HepG2 (cell line): ENCODE results near the gene SLC43A1. TPM values are rescaled to one million over a fixed set of nuclear protein-coding genes. Genes with fewer than 3 reads are reported as not detected.
A peak's percentile ranks its signal among the peaks of the same experiment; 100 is the strongest.

Source experiments
- CBFB ChIP-seq: sonication (generic); formaldehyde crosslinking; IDR thresholded peaks from 2 replicates; pipeline ENCODE4 v1.4.0; 2020; ENCODE audit warnings: missing genetic modification reagents
- FOXP1 ChIP-seq, 2 experiments: fragments of 450-650 bp in 1 of 2; IDR thresholded peaks; 2 replicates each; pipeline ENCODE4 v1.6.1; 2017 to 2018; ENCODE audit warnings: antibody characterized with exemption in 1 of 2
- HCFC1 ChIP-seq: fragments of 150-350 bp; IDR thresholded peaks from 2 replicates; pipeline ENCODE4 v1.6.1; 2014; ENCODE audit warnings: low read depth, low read length
- ISL2 ChIP-seq: sonication (generic); formaldehyde crosslinking; IDR thresholded peaks from 2 replicates; pipeline ENCODE4 v1.5.0; 2020; ENCODE audit warnings: missing genetic modification reagents
- MBD4 ChIP-seq: IDR thresholded peaks from 2 replicates; pipeline ENCODE4 v1.6.1; 2012; ENCODE audit warnings: low read length, inconsistent platforms, borderline replicate concordance
- MED13 ChIP-seq: sonication (generic); formaldehyde crosslinking; IDR thresholded peaks from 2 replicates; pipeline ENCODE4 v1.5.0; 2020; ENCODE audit warnings: missing genetic modification reagents
- RARG ChIP-seq: sonication (generic); formaldehyde crosslinking; IDR thresholded peaks from 2 replicates; pipeline ENCODE4 v1.4.0; 2020; ENCODE audit warnings: low read depth, mild to moderate bottlenecking, missing genetic modification reagents
- SALL2 ChIP-seq: sonication (generic); formaldehyde crosslinking; IDR thresholded peaks from 2 replicates; pipeline ENCODE4 v1.8.1; 2023; ENCODE audit warnings: mild to moderate bottlenecking, missing genetic modification reagents, inconsistent platforms
- TBX3 ChIP-seq: fragments of 450-650 bp; IDR thresholded peaks from 2 replicates; pipeline ENCODE4 v1.6.1; 2017; ENCODE audit warnings: antibody characterized with exemption, mild to moderate bottlenecking, inconsistent platforms, borderline replicate concordance
- THAP11 ChIP-seq: IDR thresholded peaks from 2 replicates; pipeline ENCODE4 v1.6.1; 2016; ENCODE audit warnings: missing biosample characterization, missing genetic modification reagents
- U2AF1 ChIP-seq: fragments of 200-400 bp; formaldehyde crosslinking; optimal IDR thresholded peaks from 2 replicates; pipeline ENCODE3; 2017; ENCODE audit warnings: mild to moderate bottlenecking, low read depth, low read length
- ZBTB8A ChIP-seq: sonication (generic); formaldehyde crosslinking; IDR thresholded peaks from 2 replicates; pipeline ENCODE4 v1.4.0; 2020; ENCODE audit warnings: mild to moderate bottlenecking, low read depth, missing genetic modification reagents, borderline replicate concordance
- ZNF343 ChIP-seq: sonication (generic); formaldehyde crosslinking; IDR thresholded peaks from 2 replicates; pipeline ENCODE4 v1.4.0; 2020; ENCODE audit warnings: mild to moderate bottlenecking, missing genetic modification reagents
- ZNF773 ChIP-seq: sonication (generic); formaldehyde crosslinking; IDR thresholded peaks from 2 replicates; pipeline ENCODE4 v1.4.0; 2020; ENCODE audit warnings: missing genetic modification reagents, borderline replicate concordance
- polyA plus RNA-seq, 8 experiments: library from polyadenylated mRNA; depleted of rRNA in 3 of 8; stranded (reverse) in 7 of 8; unstranded in 1 of 8; fragments of >200 nt; fragmentation: Illumina TruSeq in 4 of 8; extraction: Trizol in 4 of 8; gene quantifications; 2 replicates each; pipeline versions ENCODE4 v1.2.1 to v1.2.3, GENCODE V29; 2011 to 2016; ENCODE audit warnings: low read depth in 4 of 8, missing spikeins in 1 of 8, mixed read lengths in 1 of 8; ENCODE audit not compliant: insufficient read depth in 1 of 8
- total RNA-seq, 5 experiments: library from RNA; depleted of rRNA; stranded (reverse); fragments of >200 nt; fragmentation: Illumina TruSeq; extraction: Trizol; gene quantifications; 2 replicates each; pipeline ENCODE4 v1.2.3, GENCODE V29; 2016; ENCODE audit warnings: low read depth in 1 of 5
- TF ChIP-seq, protein P1 (sequence below): IDR thresholded peaks from 2 replicates; pipeline ENCODE4 v1.6.1; 2016; ENCODE audit warnings: missing compliant biosample characterization, missing genetic modification reagents, borderline replicate concordance
- TF ChIP-seq, protein P2 (sequence below): sonication (generic); formaldehyde crosslinking; IDR thresholded peaks from 2 replicates; pipeline ENCODE4 v1.8.0; 2023; ENCODE audit warnings: mild to moderate bottlenecking, missing genetic modification reagents
- TF ChIP-seq, protein P3 (sequence below): sonication (generic); formaldehyde crosslinking; IDR thresholded peaks from 2 replicates; pipeline ENCODE4 v1.8.1; 2023; ENCODE audit warnings: mild to moderate bottlenecking, inconsistent platforms, moderate library complexity, missing genetic modification reagents, borderline replicate concordance
- TF ChIP-seq, protein P4 (sequence below): sonication (generic); formaldehyde crosslinking; IDR thresholded peaks from one replicate; pipeline ENCODE4 v1.5.1; 2020; ENCODE audit warnings: mild to moderate bottlenecking, missing genetic modification reagents; ENCODE audit errors: not compliant biosample characterization

The SLC43A1 gene
- total and polyA plus RNA-seq, 2 of the 13 experiments (the other 11 are each of a cell fraction or from before 2014, with no cell fraction given), result 72.3 to 87.6 TPM

DNA sequence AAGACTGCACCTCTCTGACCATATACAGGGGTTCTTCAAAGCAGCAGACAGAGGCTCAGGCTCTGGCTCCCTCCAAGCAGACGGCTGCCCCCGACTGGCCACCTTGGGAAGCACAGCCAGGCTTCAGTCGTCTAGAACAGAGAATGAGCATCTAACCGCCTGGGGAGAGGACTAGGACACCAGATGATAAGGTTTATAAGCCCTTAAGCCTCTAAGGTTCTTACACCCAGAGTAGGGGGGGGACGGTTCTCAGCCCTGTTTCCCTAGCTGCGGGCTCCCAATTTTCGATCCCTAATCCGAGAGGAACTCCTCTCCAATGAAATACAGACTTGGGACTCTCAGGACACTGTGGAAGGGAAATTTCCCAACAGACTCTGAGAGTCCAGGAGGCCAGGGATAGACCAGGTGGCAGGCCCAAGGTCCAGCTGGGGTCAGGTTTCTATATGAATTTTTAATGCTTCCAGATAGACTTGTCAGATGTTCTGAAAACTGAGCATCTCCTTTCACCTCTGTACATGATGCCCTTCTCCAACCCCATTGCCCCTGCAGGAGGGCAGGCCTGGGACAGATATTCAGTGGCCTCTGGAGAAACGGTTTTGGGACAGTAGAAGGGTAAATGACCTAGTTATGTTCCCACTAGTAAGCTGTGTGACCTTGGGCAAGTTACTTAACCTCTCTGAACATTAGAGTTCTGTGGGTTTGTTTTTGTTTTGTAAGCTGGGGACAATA, 34.9 kb downstream of the SLC43A1 start (continued):
- TF ChIP-seq MBD4 (no peak), HCFC1 (no peak), SALL2 (CRISPR knock-in tag) (0 out of 2 replicates have a peak, but pooled peaks have one; percentile 28), RARG (CRISPR knock-in tag) (no peak), TBX3 (no peak), U2AF1 (no peak), ZBTB8A (CRISPR knock-in tag) (no peak), MED13 (no peak), THAP11 (CRISPR knock-in tag) (0 out of 2 replicates have a peak, but pooled peaks have one; percentile 22), ZNF773 (no peak), FOXP1 (IDR thresholded peaks at IDR 0.05) (no peak), FOXP1 (CRISPR knock-in tag; IDR thresholded peaks at IDR 0.05) (no peak), CBFB (no peak), ZNF343 (CRISPR knock-in tag) (no peak), ISL2 (no peak)
- TF ChIP-seq, protein P1, sequence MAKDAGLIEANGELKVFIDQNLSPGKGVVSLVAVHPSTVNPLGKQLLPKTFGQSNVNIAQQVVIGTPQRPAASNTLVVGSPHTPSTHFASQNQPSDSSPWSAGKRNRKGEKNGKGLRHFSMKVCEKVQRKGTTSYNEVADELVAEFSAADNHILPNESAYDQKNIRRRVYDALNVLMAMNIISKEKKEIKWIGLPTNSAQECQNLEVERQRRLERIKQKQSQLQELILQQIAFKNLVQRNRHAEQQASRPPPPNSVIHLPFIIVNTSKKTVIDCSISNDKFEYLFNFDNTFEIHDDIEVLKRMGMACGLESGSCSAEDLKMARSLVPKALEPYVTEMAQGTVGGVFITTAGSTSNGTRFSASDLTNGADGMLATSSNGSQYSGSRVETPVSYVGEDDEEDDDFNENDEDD, result no peak
- TF ChIP-seq, protein P2, sequence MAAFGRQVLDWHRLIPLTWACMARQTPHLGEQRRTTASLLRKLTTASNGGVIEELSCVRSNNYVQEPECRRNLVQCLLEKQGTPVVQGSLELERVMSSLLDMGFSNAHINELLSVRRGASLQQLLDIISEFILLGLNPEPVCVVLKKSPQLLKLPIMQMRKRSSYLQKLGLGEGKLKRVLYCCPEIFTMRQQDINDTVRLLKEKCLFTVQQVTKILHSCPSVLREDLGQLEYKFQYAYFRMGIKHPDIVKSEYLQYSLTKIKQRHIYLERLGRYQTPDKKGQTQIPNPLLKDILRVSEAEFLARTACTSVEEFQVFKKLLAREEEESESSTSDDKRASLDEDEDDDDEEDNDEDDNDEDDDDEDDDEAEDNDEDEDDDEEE (CRISPR knock-in tag), result 0 out of 2 replicates have a peak, but pooled peaks have one; percentile 27
- TF ChIP-seq, protein P3, sequence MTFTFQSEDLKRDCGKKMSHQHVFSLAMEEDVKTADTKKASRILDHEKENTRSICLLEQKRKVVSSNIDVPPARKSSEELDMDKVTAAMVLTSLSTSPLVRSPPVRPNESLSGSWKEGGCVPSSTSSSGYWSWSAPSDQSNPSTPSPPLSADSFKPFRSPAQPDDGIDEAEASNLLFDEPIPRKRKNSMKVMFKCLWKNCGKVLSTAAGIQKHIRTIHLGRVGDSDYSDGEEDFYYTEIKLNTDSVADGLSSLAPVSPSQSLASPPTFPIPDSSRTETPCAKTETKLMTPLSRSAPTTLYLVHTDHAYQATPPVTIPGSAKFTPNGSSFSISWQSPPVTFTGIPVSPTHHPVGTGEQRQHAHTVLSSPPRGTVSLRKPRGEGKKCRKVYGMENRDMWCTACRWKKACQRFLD, result no peak
- TF ChIP-seq, protein P4, sequence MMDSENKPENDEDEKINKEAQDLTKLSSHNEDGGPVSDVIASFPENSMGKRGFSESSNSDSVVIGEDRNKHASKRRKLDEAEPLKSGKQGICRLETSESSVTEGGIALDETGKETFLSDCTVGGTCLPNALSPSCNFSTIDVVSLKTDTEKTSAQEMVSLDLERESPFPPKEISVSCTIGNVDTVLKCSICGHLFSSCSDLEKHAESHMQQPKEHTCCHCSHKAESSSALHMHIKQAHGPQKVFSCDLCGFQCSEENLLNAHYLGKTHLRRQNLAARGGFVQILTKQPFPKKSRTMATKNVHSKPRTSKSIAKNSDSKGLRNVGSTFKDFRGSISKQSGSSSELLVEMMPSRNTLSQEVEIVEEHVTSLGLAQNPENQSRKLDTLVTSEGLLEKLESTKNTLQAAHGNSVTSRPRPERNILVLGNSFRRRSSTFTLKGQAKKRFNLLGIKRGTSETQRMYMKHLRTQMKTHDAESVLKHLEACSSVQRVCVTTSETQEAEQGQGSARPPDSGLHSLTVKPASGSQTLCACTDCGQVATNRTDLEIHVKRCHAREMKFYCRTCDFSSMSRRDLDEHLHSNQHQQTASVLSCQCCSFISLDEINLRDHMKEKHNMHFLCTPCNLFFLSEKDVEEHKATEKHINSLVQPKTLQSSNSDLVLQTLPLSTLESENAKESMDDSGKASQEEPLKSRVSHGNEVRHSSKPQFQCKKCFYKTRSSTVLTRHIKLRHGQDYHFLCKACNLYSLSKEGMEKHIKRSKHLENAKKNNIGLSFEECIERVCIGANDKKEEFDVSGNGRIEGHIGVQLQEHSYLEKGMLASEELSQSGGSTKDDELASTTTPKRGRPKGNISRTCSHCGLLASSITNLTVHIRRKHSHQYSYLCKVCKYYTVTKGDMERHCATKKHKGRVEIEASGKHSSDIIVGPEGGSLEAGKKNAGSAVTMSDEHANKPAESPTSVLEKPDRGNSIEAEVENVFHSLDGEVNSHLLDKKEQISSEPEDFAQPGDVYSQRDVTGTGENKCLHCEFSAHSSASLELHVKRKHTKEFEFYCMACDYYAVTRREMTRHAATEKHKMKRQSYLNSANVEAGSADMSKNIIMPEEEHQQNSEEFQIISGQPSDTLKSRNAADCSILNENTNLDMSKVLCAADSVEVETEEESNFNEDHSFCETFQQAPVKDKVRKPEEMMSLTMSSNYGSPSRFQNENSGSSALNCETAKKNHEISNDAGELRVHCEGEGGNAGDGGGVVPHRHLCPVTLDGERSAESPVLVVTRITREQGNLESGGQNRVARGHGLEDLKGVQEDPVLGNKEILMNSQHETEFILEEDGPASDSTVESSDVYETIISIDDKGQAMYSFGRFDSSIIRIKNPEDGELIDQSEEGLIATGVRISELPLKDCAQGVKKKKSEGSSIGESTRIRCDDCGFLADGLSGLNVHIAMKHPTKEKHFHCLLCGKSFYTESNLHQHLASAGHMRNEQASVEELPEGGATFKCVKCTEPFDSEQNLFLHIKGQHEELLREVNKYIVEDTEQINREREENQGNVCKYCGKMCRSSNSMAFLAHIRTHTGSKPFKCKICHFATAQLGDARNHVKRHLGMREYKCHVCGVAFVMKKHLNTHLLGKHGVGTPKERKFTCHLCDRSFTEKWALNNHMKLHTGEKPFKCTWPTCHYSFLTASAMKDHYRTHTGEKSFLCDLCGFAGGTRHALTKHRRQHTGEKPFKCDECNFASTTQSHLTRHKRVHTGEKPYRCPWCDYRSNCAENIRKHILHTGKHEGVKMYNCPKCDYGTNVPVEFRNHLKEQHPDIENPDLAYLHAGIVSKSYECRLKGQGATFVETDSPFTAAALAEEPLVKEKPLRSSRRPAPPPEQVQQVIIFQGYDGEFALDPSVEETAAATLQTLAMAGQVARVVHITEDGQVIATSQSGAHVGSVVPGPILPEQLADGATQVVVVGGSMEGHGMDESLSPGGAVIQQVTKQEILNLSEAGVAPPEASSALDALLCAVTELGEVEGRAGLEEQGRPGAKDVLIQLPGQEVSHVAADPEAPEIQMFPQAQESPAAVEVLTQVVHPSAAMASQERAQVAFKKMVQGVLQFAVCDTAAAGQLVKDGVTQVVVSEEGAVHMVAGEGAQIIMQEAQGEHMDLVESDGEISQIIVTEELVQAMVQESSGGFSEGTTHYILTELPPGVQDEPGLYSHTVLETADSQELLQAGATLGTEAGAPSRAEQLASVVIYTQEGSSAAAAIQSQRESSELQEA (CRISPR knock-in tag), result no peak
